ENCODE measurements around the gene MBD1. TPM values are rescaled to one million over a fixed set of nuclear protein-coding genes. Genes with fewer than 3 reads are reported as not detected.

MBD1 gene
- total and polyA plus RNA-seq, 2 of the 13 experiments (the other 11 are each of a cell fraction or from before 2014, with no cell fraction given): 25.5 to 28.6 TPM

DNA sequence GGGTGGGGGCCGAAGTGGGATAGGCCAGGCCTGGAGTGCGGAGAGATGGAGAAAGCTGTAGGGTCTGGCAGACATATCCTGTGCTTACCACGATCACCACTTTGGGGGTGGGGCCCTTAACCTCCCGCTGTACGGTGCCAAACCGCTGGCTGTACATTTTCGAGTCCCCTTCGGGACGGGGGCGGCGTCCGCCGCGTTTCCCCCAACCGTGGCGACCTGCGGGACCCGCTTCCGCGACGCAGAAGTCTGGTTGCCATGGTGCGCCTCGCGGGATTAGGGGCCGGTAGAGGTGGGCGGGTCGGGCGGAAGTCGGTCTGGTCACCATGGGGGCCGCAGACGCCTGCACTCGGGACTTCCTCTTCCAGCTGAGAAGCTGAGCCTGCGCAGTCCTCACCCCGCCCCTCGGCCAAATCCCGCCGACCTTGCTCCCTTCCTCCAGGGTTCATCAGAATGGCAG is 15.0 kb downstream of the MBD1 start, which contains the start of gene CFAP53 (continued):
- TF ChIP-seq NFAT5 (CRISPR knock-in tag; IDR thresholded peaks at IDR 0.05) (no peak), MNT (IDR thresholded peaks at IDR 0.05) (no peak), TBP (CRISPR knock-in tag; IDR thresholded peaks at IDR 0.05) (no peak), SALL2 (CRISPR knock-in tag; IDR thresholded peaks at IDR 0.05) (no peak), HIC2 (CRISPR knock-in tag; IDR thresholded peaks at IDR 0.05; ENCODE audit: low read depth) (no peak), PITX1 (CRISPR knock-in tag; IDR thresholded peaks at IDR 0.05) (peak; percentile 89), ZSCAN25 (CRISPR knock-in tag; IDR thresholded peaks at IDR 0.05) (no peak), MTF1 (CRISPR knock-in tag; IDR thresholded peaks at IDR 0.05) (no peak), ZNF34 (CRISPR knock-in tag; IDR thresholded peaks at IDR 0.05; ENCODE audit: borderline replicate concordance) (no peak), MAF1 (CRISPR knock-in tag; IDR thresholded peaks at IDR 0.05; ENCODE audit: borderline replicate concordance) (no peak), SMARCC2 (IDR thresholded peaks at IDR 0.05) (no peak), ZNF496 (CRISPR knock-in tag; IDR thresholded peaks at IDR 0.05; ENCODE audit: insufficient replicate concordance) (no peak), CREM (IDR thresholded peaks at IDR 0.05) (no peak), CREM (CRISPR knock-in tag; IDR thresholded peaks at IDR 0.05) (no peak), ZNF883 (CRISPR knock-in tag; IDR thresholded peaks at IDR 0.05; ENCODE audit: not compliant biosample characterization) (no peak), ZNF598 (CRISPR knock-in tag; IDR thresholded peaks at IDR 0.05; ENCODE audit: borderline replicate concordance) (no peak), SATB2 (CRISPR knock-in tag; IDR thresholded peaks at IDR 0.05) (no peak), ZFP36L1 (CRISPR knock-in tag; IDR thresholded peaks at IDR 0.05) (no peak), JDP2 (CRISPR knock-in tag; IDR thresholded peaks at IDR 0.05; ENCODE audit: borderline replicate concordance) (no peak), ZNF180 (CRISPR knock-in tag; IDR thresholded peaks at IDR 0.05; ENCODE audit: borderline replicate concordance, low read depth) (no peak), ZSCAN9 (CRISPR knock-in tag; IDR thresholded peaks at IDR 0.05; ENCODE audit: borderline replicate concordance) (no peak), THAP11 (CRISPR knock-in tag; IDR thresholded peaks at IDR 0.05) (peak; percentile 76), AGO2 (optimal IDR thresholded peaks at IDR 0.05; ENCODE audit: low read depth, low read length) (peak; percentile 99), ZNF788 (CRISPR knock-in tag; IDR thresholded peaks at IDR 0.05; ENCODE audit: borderline replicate concordance) (no peak), PLRG1 (conservative IDR thresholded peaks at IDR 0.05) (no peak)

All from HepG2 (cell line).